VCaP (cell line): ENCODE measurements around the gene GALNT13.

ENCODE experiments used
- H3K27ac ChIP-seq: fragments of 450-650 bp; 2 replicates; pipeline ENCODE4 v1.5.1; 2017
- CTCF ChIP-seq: fragments of 450-650 bp; conservative IDR thresholded peaks from 2 replicates; pipeline ENCODE4 v1.5.1; 2017; ENCODE audit warnings: mild to moderate bottlenecking, moderate library complexity

The GALNT13 gene

GRCh38 chr2:154203902-154204301, 332.2 kb downstream of the GALNT13 start:
- H3K27ac ChIP-seq = no peak overlapping the region
- no peak for TF ChIP-seq CTCF

DNA sequence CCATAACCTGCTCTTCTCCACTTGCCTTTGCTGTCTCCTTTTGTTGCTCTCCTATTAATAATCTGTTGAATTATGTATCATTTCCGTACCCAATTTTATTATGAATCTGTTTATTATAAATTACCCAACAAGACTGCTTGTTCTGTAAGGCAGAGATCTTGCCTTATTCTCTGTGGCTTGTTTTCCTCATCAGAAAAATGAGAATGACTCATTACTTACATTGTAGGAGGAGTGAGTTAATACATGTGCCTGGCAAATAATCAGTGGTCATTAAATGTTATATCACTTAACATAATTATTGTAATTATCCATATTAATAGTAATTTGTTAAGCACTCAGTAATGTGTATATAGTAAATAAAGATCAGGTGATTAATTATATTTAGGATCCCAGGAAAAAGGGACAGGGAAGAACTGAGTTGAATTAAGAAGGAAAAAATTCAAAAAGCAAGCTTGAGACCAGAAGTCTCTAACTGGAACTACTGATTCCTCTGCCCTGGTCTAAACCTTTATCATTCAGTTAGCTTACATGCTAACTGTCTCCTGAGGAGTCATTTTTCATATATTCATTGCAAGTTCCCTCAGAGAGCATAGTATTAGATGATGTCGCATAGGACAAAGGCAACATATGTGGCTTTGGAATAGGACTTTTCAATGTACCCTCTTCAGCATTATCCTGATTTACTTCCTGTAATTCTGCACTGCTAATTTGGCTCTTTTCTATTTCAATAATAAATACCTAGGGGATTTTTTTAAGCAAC, 335.7 kb downstream of the GALNT13 start:
- no peak for TF ChIP-seq CTCF
- no peak overlapping the region for H3K27ac ChIP-seq

- no peak overlapping the region for H3K27ac ChIP-seq
- no peak for TF ChIP-seq CTCF
Observed at GRCh38 chr2:154223726-154224125, 352.0 kb downstream of the GALNT13 start.

GRCh38 chr2:154226931-154227330, 355.2 kb downstream of the GALNT13 start:
- no peak overlapping the region for H3K27ac ChIP-seq
- TF ChIP-seq CTCF = no peak

DNA sequence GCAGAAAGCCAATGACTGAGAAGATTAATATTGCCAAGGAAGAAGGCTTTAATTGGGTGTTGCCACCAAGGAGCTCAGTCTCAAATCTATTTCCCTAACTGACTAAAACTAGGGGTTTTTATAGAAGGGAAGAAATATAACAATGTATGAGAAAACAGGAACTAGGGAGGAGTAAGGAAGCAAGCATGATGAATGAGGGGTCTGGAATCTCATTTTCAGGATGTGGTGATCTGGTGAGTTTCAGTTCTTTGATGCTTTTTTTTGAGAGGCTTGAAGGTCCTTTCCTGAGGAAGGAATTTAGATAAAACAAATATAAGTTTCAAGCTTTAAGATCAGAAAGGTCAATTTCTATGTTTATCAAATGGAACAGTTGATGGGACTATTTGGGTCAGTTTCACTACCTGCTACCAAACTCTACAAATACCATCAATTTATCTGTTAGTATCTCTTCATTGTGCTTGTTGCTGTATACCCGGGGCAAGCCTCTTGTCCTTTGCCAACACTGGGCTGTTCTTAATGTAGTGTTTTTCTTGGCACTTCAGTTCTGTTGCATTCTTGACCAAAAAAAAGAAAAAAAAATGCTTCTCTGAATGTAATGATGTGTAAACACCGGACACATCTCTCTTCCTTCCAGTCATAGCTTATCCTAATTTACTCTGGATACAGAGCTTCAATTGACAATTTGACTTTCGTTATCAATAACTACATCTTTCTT, 357.0 kb downstream of the GALNT13 start:
- no peak overlapping the region for H3K27ac ChIP-seq
- TF ChIP-seq CTCF = no peak

- TF ChIP-seq CTCF = no peak
- no peak overlapping the region for H3K27ac ChIP-seq
Observed at GRCh38 chr2:154229966-154230365, 358.2 kb downstream of the GALNT13 start.

GRCh38 chr2:154231021-154231420, 359.3 kb downstream of the GALNT13 start:
- H3K27ac ChIP-seq = no peak overlapping the region
- no peak for TF ChIP-seq CTCF
